Ishikawa (cell line): ENCODE measurements around the gene TRIM3.

ENCODE experiments used
- CEBPB ChIP-seq: IDR thresholded peaks from 2 replicates; pipeline ENCODE4 v1.6.1; 2012
- CREB1 ChIP-seq: IDR thresholded peaks from 2 replicates; pipeline ENCODE4 v1.6.1; 2012; ENCODE audit warnings: low read depth
- EGR1 ChIP-seq: IDR thresholded peaks from 2 replicates; pipeline ENCODE4 v1.6.1; 2012
- EP300 ChIP-seq: IDR thresholded peaks from 2 replicates; pipeline ENCODE4 v1.6.1; 2012; ENCODE audit warnings: borderline replicate concordance
- FOXM1 ChIP-seq: IDR thresholded peaks from 2 replicates; pipeline ENCODE4 v1.6.1; 2012; ENCODE audit warnings: low read depth, borderline replicate concordance
- NFIC ChIP-seq: IDR thresholded peaks from 2 replicates; pipeline ENCODE4 v1.6.1; 2012
- RAD21 ChIP-seq: IDR thresholded peaks from 2 replicates; pipeline ENCODE4 v1.6.1; 2012; ENCODE audit warnings: low read depth
- REST ChIP-seq: IDR thresholded peaks from 2 replicates; pipeline ENCODE4 v1.6.1; 2012; ENCODE audit warnings: low read depth, mild to moderate bottlenecking
- TAF1 ChIP-seq: IDR thresholded peaks from 2 replicates; pipeline ENCODE4 v1.6.1; 2012; ENCODE audit warnings: low read depth, mild to moderate bottlenecking
- TCF12 ChIP-seq: IDR thresholded peaks from 2 replicates; pipeline ENCODE4 v1.6.1; 2012; ENCODE audit warnings: low read depth
- TEAD4 ChIP-seq: IDR thresholded peaks from 2 replicates; pipeline ENCODE4 v1.6.1; 2012
- YY1 ChIP-seq: IDR thresholded peaks from 2 replicates; pipeline ENCODE4 v1.6.1; 2012; ENCODE audit warnings: low read depth
- ZBTB7A ChIP-seq: IDR thresholded peaks from 2 replicates; pipeline ENCODE4 v1.6.1; 2012; ENCODE audit warnings: low read depth
- TF ChIP-seq, protein P1 (sequence below): IDR thresholded peaks from 2 replicates; pipeline ENCODE4 v1.6.1; 2012
- TF ChIP-seq, protein P2 (sequence below): IDR thresholded peaks from 2 replicates; pipeline ENCODE4 v1.6.1; 2012

Gene TRIM3

DNA sequence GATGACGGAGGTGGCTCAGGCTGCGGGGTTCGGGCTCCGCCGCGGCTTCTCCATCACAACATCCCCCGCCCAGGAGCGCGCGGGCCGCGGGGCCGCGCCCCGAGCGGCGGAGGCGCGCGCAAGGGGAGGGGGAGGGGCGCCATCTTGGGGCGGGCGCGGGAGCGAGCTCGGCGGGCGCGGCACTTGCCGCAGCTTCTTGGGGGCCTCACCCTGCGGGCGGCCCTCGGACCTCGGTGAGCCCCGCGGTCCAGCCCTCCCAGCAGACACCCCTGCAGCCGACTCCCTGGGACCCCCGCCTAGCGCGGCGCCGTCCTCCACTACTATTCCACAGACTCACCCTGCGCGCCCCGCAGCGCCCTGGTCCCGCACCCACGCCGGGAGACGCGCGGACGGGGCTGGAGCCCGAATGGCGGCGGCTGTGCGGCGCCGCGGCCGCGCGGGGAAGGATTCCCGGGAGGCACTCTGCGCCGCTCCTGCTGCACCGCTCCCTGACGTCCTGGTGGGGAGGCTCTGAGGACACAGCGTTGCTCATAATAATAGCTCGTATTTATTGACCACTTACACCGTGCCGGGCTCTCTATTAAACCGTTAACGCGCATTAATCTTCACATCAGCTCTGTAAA, 54.6 kb downstream of the TRIM3 start, which contains the start of gene APBB1:
APBB1 (minus strand) TSS at position 86 of the 623 bp plus-strand sequence. CDS start 7,747 bp downstream, outside the sequence.
- TF ChIP-seq FOXM1 (no peak), CEBPB (no peak), NFIC (no peak), REST (no peak), YY1 (peak; percentile 73), TAF1 (peak; percentile 15; the same call in 1 of the 2 replicates), EP300 (no peak), EGR1 (no peak), TCF12 (no peak; the same call in 1 of the 2 replicates), RAD21 (no peak)
- TF ChIP-seq, protein P1, sequence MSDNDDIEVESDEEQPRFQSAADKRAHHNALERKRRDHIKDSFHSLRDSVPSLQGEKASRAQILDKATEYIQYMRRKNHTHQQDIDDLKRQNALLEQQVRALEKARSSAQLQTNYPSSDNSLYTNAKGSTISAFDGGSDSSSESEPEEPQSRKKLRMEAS: no peak
- TF ChIP-seq, protein P2, sequence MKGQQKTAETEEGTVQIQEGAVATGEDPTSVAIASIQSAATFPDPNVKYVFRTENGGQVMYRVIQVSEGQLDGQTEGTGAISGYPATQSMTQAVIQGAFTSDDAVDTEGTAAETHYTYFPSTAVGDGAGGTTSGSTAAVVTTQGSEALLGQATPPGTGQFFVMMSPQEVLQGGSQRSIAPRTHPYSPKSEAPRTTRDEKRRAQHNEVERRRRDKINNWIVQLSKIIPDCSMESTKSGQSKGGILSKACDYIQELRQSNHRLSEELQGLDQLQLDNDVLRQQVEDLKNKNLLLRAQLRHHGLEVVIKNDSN: no peak

DNA sequence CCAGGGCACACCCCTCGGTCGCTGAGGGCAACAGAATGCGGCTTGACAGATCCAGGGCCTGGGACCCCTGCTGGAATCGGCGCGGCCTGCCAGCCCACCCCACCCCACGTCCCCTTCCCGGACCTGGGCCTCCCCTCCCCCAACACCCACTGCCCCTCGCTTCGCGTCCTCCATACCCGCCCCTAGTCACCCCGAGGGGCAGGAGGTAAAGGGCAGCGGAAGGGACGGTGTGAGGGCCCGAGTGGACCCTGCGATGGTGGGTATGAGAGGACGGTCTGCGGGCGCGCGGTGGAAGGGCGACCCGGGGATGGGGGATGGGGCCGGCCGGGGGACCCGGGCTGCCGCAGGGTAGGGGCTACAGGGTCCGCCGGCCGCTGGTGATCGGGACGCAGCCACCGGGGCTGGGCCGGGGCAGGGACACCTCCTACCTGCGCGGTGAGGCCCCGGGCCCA, 55.2 kb downstream of the TRIM3 start:
- TF ChIP-seq TAF1: no peak
- no peak for TF ChIP-seq ZBTB7A
- TF ChIP-seq EP300: no peak
- TF ChIP-seq NFIC: no peak
- TF ChIP-seq CREB1: no peak
- TF ChIP-seq, protein P2: no peak
- TF ChIP-seq TCF12: no peak; the same call in 1 of the 2 replicates

GRCh38 chr11:6417907-6418556, 55.7 kb downstream of the TRIM3 start:
- no peak for TF ChIP-seq TAF1
- TF ChIP-seq YY1: no peak
- TF ChIP-seq CEBPB: no peak
- no peak for TF ChIP-seq CREB1
- TF ChIP-seq NFIC: no peak
- no peak for TF ChIP-seq EGR1
- TF ChIP-seq TCF12: no peak
- TF ChIP-seq, protein P1: no peak
- TF ChIP-seq, protein P2: no peak
- no peak for TF ChIP-seq FOXM1
- no peak for TF ChIP-seq REST
- TF ChIP-seq TEAD4: no peak
- no peak for TF ChIP-seq EP300
- no peak for TF ChIP-seq RAD21

GRCh38 chr11:6415797-6416196, 57.9 kb downstream of the TRIM3 start:
- TF ChIP-seq ZBTB7A (no peak), TCF12 (no peak), FOXM1 (no peak), EGR1 (no peak), EP300 (no peak), TEAD4 (no peak), YY1 (no peak), REST (no peak), CREB1 (no peak), CEBPB (no peak)
- TF ChIP-seq, protein P2: no peak
